NCI-H2196 (cell line): Measurements from ENCODE around the gene CFAP126.
"Not testable (repeated sequence)": the region's sequence is repeated elsewhere in the genome, so short reads cannot be mapped to it uniquely, and the experiment has no call there.

Experiments
- DNase-seq: peaks from one replicate; lab custom pipeline; 2025; ENCODE audit not compliant: unreplicated experiment; lab: John Stamatoyannopoulos, UW

Gene CFAP126

DNA sequence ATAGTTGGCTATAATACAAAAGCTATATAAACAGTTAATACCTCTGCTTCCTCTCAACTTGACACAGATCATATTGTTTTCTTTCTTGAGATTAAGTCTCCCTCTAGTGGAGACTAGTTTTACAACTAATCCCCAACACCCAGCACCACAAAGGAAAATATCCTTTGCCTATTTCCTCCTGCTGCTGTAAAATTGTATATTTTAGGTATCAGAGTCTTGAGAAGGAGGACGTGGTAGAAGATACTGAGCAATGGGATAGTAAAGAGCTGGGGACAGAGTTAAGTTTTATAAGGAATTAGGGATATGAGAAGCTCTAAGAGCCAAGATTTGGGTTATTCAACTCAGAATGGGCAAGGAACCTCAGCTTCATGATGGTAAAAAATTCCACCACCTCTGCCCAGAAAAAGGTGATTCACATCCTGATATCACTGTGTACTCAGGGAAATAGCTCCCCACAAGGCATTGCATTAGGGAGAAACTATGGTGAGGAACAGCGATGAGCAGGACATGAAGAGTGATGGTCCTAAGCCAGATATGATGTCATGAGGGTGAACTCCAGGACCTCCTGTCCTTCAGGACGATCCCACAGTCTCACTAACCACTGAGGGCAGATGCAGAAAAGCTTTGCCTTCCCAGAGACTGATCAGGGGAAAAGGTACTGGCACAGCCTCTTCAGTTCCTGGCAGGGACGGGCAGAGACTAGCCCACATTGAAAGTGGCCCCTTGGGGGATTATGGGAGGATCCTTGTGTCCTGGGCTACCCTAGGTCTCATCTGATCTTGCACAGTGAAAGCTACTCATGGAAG is 14.7 kb upstream of the CFAP126 start:
- peak; percentile 65 for DNase-seq

DNA sequence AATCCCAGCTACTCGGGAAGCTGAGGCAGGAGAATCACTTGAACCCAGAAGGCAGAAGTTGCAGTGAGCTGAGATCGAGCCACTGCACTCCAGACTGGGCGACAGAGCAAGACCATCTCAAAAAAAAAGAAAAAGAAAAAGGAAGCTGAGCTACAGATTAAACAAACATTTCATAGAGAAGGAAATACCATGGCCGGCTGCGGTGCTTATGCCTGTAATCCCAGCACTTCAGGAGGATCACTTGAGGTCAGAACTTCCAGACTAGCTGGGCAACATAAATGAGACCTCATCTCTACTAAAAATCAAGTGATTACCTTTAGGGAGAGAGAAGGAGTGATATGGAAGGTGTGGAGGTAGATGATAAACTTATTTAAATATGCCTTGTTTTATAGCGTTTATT is 14.0 kb upstream of the CFAP126 start:
- no peak for DNase-seq

DNA sequence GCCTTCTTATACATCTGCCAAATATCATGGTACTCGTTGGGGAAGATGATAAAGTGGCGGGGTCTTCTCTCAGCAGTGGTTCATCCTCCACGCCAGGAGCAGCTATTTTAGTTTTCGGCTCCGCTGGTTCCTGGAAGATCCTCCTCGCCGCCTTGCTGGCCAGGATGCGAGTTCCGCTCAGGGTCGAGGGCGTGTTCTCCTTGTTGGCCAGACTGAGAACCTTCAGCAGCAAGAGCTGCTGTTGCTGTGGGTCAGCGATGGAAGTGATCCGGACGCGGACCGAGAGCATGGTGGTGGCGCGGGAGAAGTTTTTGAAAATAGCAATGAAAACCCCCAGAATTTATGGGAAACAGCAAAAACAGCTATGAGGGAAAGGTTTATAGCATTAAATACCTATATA is 11.4 kb upstream of the CFAP126 start:
- no peak for DNase-seq

DNA sequence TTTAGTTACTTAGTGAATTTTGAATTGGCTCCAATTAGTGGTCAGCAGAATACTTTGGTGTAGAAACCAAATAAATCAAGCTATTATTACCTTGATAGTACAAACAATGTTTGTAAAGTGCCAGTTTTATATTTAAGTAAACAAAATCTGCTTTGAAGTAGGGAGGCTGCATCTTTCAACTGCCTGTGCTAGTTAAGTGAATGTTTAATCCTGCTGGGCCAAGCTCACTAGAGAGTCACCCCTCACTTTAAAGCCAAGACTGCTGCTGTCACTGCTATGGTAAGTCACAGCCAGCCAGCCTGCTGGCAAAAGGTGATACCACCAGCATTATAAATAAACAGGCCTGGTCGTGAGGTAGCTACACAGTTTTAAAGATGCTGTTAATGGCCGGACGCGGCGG is 10.3 kb upstream of the CFAP126 start:
- no peak for DNase-seq

- no peak for DNase-seq
Measured at GRCh38 chr1:161374373-161374772, 6.7 kb upstream of the CFAP126 start.

DNA sequence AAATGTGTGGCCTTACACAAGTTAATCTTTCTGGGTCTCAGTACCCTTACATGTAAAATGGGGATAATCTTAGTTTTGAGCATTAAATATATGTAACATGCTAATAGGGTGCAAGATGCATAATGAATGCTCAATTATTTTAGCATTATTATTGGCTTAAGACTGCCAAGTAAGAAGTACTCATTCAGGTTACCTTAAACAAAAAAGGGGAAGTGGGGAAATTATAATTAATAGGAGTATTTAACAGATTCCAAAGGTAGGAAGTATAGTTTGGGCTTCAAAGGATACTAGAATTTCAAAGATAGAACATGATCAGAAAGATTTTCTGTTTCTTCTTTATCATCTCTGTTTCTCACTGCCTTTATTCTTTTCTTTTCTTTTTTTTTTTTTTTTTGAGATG is 5.8 kb upstream of the CFAP126 start:
- no peak for DNase-seq

DNA sequence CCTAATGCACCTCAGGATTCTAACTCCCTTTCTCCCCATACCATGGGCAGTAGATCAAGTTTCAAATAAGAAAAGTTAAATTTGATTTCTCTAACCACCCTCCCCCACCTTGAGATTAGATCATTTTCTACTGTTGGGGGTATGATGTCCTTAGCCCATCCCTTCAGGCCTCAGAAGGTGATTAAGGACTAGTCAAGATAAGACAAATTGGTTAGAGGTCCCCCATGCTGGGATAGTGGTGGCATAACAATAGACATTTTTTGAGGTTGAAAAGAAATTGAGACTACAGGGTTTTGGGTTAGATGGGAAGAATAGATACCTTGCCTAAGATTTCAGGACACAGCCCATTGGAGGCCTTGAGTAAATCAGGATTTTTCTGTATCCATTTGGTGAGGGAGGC is 2.5 kb downstream of the CFAP126 start:
- DNase-seq = no peak

DNA sequence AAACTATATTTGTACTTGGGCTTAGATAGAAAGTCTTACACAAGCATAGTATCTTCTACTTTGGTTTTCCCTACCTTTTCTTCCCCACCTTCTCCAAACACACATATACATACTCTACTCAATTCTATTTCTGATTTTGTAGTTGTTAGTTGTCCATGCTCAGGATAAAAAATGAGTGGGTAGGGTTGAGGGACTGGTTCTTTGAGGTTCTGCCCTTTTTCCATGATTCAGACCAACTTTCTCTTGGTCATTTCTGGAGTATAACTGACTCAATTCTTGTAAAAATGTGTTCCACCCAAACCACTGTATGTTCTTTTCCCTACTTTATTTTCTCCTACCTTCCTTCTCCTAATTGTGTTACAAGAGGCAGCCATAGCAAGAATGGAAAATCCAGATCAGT is 3.3 kb downstream of the CFAP126 start:
- no peak for DNase-seq

GRCh38 chr1:161359291-161359690 is 8.4 kb downstream of the CFAP126 start:
- no peak for DNase-seq

GRCh38 chr1:161357073-161357472 is 10.6 kb downstream of the CFAP126 start:
- no peak for DNase-seq

- no peak for DNase-seq
Measured at GRCh38 chr1:161351482-161351881, 16.2 kb downstream of the CFAP126 start.

DNA sequence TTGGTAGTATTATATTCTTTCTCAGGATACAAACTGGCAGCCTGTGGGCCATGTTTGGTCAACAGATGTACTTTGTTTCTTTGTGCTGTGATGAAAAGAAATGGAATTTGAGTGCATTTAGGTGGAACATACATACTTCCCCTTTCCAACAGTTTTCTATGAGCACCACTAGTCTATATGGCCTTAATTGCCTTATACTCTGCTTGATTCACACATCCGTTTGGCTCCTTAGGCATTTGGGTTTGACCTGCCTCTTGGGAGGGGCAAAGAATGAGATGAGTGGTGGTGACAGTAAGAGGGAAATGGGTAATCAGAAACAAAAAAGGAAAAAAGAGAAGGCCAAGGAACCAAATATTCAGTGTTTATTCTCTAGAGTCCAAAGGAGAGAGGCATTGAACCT is 17.0 kb downstream of the CFAP126 start:
- no peak for DNase-seq

DNA sequence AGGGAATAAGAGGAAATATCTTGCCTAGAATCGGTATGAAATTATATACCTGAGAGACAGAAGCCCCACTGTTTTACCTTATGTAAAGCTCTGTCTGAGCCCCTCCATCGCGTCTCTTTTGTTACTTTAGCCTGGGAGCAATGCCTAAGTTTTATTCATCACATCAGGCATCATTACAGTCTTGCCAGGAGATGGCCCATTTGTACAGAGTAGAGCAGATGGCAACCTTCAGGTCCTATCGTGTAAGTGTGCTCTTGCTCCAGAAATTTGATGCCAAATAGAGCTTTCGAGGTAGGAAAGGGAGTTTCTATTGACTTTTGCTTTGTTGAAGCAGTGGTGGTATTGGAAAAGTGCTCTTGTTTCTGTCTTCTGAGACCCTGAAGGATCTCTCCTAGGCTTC is 24.9 kb downstream of the CFAP126 start:
- DNase-seq = no peak

DNA sequence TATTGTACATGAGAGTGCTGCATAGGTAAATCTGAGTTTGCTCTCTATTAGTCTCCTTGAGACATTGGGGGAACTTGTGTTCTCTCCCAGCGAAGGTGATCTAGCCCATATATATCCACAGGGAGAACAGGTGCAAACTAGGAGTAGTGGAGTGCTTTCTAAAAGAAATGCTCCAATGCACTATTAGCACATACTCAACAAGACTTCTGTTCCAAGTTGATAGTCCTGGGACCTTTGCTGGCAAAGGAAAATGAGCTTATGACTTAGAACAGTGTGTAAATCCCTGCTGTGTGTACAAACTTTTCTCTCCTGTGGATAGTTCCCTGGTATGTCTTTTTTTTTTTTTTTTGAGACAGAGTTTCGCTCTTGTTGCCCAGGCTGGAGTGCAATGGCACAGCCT is 25.5 kb downstream of the CFAP126 start:
- no peak for DNase-seq

- no peak for DNase-seq
Measured at GRCh38 chr1:161335796-161336195, 31.9 kb downstream of the CFAP126 start.

DNA sequence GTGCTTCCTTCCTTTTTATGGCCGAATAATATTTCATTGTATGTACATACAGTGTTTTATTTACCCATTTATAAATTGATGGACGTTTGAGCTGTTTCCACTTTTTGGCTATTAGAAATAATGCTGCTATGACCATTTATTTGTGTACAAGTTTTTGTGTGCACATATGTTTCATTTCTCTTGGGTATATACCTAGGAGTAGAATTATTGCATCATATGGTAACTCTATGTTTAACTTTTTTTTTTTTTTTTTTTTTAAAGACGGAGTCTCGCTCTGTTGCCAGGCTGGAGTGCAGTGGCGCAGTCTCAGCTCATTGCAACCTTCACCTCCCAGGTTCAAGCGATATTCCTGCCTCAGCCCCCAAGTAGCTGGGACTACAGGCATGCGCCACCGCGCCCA is 34.5 kb downstream of the CFAP126 start:
- no peak for DNase-seq

GRCh38 chr1:161330346-161330745 is 37.3 kb downstream of the CFAP126 start:
- DNase-seq = no peak

DNA sequence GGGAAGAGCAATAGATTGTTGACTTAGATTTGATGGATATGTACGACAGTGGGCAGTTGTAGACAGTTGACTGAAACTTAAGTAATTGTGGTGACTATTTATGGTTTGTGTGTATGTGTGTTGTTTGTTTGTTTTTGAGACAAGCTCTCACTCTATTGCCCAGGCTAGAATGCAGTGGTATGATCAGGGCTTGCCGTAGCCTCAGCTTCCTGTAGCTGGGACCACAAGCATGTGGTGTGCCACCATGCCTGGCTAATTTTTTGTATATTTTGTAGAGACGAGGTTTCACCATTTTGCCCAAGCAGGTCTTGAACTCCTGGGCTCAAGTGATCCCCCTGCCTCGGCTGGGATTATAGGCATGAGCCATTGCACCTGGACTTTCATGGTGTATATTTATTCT is 43.7 kb downstream of the CFAP126 start:
- DNase-seq = no peak

DNA sequence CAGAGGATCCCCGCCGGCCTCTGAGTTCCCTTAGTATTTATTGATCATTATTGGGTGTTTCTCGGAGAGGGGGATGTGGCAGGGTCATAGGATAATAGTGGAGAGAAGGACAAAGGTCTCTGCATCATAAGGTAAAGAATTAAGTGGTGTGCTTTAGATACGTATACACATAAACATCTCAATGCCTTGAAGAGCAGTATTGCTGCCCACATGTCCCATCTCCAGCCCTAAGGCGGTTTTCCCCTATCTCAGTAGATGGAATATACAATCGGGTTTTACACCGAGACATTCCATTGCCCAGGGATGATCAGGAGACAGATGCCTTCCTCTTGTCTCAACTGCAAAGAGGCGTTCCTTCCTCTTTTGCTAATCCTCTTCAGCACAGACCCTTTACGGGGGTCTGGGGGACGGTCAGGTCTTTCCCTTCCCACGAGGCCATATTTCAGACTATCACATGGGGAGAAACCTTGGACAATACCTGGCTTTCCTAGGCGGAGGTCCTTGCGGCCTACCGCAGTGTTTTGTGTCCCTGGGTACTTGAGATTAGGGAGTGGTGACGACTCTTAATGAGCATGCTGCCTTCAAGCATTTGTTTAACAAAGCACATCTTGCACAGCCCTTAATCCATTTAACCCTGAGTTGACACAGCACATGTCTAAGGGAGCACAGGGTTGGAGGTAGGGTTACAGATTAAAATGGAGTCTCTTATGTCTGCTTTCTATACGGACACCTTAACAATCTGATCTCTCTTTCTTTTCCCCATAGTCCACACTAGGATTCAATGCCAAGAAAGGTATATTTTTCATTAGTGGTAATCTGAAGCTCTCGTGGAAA is 51.6 kb downstream of the CFAP126 start:
- not testable (repeated sequence) for DNase-seq
